Activated naive CD4-positive, alpha-beta T cell treated with Interleukin-2 at 50 U/mL for 16 hours (primary cell): Measurements from ENCODE around the gene CDH6.
"Not testable (repeated sequence)": the region's sequence is repeated elsewhere in the genome, so short reads cannot be mapped to it uniquely, and the experiment has no call there.

ENCODE experiments used
- DNase-seq: peaks from one replicate; pipeline ENCODE4 v3.0.0-alpha.2; 2020

Gene CDH6

GRCh38 chr5:31335456-31335855 lies 142.0 kb downstream of the CDH6 start:
- DNase-seq: no peak

- DNase-seq: no peak
These were observed 150.5 kb downstream of the CDH6 start for GRCh38 chr5:31343946-31344345.

- DNase-seq: no peak
These were observed 153.5 kb downstream of the CDH6 start for GRCh38 chr5:31346896-31347551.

- DNase-seq: no peak
These were observed 154.0 kb downstream of the CDH6 start for GRCh38 chr5:31347552-31347905.

GRCh38 chr5:31350395-31350794 lies 156.9 kb downstream of the CDH6 start:
- no peak for DNase-seq

- DNase-seq: no peak
These were observed 161.9 kb downstream of the CDH6 start for GRCh38 chr5:31355337-31355736.

- DNase-seq: no peak
These were observed 163.6 kb downstream of the CDH6 start for GRCh38 chr5:31357038-31357437.

GRCh38 chr5:31359839-31360238 lies 166.4 kb downstream of the CDH6 start:
- no peak for DNase-seq

GRCh38 chr5:31361234-31361633 lies 167.7 kb downstream of the CDH6 start:
- DNase-seq: no peak

GRCh38 chr5:31361704-31362528 lies 168.4 kb downstream of the CDH6 start:
- not testable (repeated sequence) for DNase-seq

GRCh38 chr5:31362529-31362900 lies 169.0 kb downstream of the CDH6 start:
- DNase-seq: no peak

GRCh38 chr5:31362931-31363568 lies 169.6 kb downstream of the CDH6 start:
- DNase-seq: no peak

- DNase-seq: no peak
These were observed 171.6 kb downstream of the CDH6 start for GRCh38 chr5:31364881-31365636.

- DNase-seq: no peak
These were observed 172.3 kb downstream of the CDH6 start for GRCh38 chr5:31365776-31366175.

GRCh38 chr5:31366941-31367340 lies 173.5 kb downstream of the CDH6 start:
- DNase-seq: no peak

- no peak for DNase-seq
These were observed 178.6 kb downstream of the CDH6 start for GRCh38 chr5:31372124-31372523.

- no peak for DNase-seq
These were observed 182.7 kb downstream of the CDH6 start for GRCh38 chr5:31375999-31376720.

- no peak for DNase-seq
These were observed 183.9 kb downstream of the CDH6 start for GRCh38 chr5:31377274-31377946.

- no peak for DNase-seq
These were observed 184.7 kb downstream of the CDH6 start for GRCh38 chr5:31378136-31378535.
